GM12892 (cell line): ENCODE results near the gene NDUFC1.

ENCODE experiments used
- POLR2A ChIP-seq: IDR thresholded peaks from 2 replicates; pipeline ENCODE4 v1.6.1; 2011; ENCODE audit warnings: low read depth, low read length, control low read depth
- POLR2AphosphoS5 ChIP-seq: IDR thresholded peaks from 2 replicates; pipeline ENCODE4 v1.6.1; 2011; ENCODE audit warnings: low read depth, low read length, control low read depth

GRCh38 chr4:139317635-139318034 is 15.4 kb upstream of the NDUFC1 start:
- TF ChIP-seq POLR2A (no peak), POLR2AphosphoS5 (no peak)
